GM23338 (cell line): ENCODE results near the gene LRRN1. TPM values are rescaled to one million over a fixed set of nuclear protein-coding genes. Genes with fewer than 3 reads are reported as not detected.

Source experiments
- ATAC-seq: fragments of 200-7000 bp; cut with Tn5 transposase; 3 replicates; pipeline ENCODE4 v1.9.1; 2020
- DNase-seq: peaks from one replicate; pipeline ENCODE4 v3.0.0-alpha.2; 2015; ENCODE audit warnings: low spot score
- H2AFZ ChIP-seq: fragments of 200-600 bp; sonication (generic); 2 replicates; pipeline ENCODE4 v1.8.0; 2016; ENCODE audit warnings: antibody characterized with exemption, mild to moderate bottlenecking, moderate library complexity
- H3F3A ChIP-seq: fragments of 200-600 bp; sonication (generic); replicated peaks from 2 replicates; pipeline ENCODE4 v1.8.0; 2017; ENCODE audit warnings: antibody characterized with exemption, mixed run types, low read depth
- H3K27ac ChIP-seq: fragments of 200-600 bp; sonication (generic); 2 replicates; pipeline ENCODE4 v1.6.1; 2016; ENCODE audit warnings: low read depth
- H3K27me3 ChIP-seq: fragments of 200-600 bp; sonication (generic); 2 replicates; pipeline ENCODE4 v1.8.0; 2016; ENCODE audit warnings: mild to moderate bottlenecking, mixed run types, moderate library complexity; ENCODE audit not compliant: insufficient read depth
- H3K36me3 ChIP-seq: fragments of 200-600 bp; sonication (generic); 2 replicates; pipeline ENCODE4 v1.8.0; 2016; ENCODE audit warnings: mild to moderate bottlenecking; ENCODE audit not compliant: insufficient read depth
- H3K4me1 ChIP-seq: fragments of 200-600 bp; sonication (generic); 2 replicates; pipeline ENCODE4 v1.8.0; 2016; ENCODE audit warnings: mild to moderate bottlenecking, moderate library complexity; ENCODE audit not compliant: insufficient read depth
- H3K4me2 ChIP-seq: fragments of 200-600 bp; sonication (generic); 2 replicates; pipeline ENCODE4 v1.7.1; 2017; ENCODE audit warnings: mixed run types
- H3K4me3 ChIP-seq: fragments of 200-600 bp; sonication (generic); 2 replicates; pipeline ENCODE4 v1.6.1; 2016; ENCODE audit warnings: mixed run types
- H3K79me2 ChIP-seq: fragments of 200-600 bp; sonication (generic); replicated peaks from 2 replicates; pipeline ENCODE4 v1.8.0; 2017; ENCODE audit warnings: mild to moderate bottlenecking; ENCODE audit not compliant: insufficient read depth
- H3K9me2 ChIP-seq: fragments of 200-600 bp; sonication (generic); 2 replicates; pipeline ENCODE4 v1.8.0; 2017; ENCODE audit not compliant: insufficient read depth
- H4K20me1 ChIP-seq: fragments of 200-600 bp; sonication (generic); replicated peaks from 2 replicates; pipeline ENCODE4 v1.8.0; 2017; ENCODE audit warnings: mild to moderate bottlenecking; ENCODE audit not compliant: insufficient read depth
- H3K27ac Mint-ChIP-seq: 2 replicates; pipeline ENCODE4 v1.8.0; 2020; ENCODE audit warnings: inconsistent platforms, mild to moderate bottlenecking, moderate library complexity, mixed read lengths
- H3K27me3 Mint-ChIP-seq: 3 replicates; pipeline ENCODE4 v1.8.0; 2022; ENCODE audit warnings: low read depth, mild to moderate bottlenecking, moderate library complexity, mixed read lengths, inconsistent platforms; ENCODE audit not compliant: insufficient read depth, poor library complexity
- H3K36me3 Mint-ChIP-seq: 3 replicates; pipeline ENCODE4 v1.8.0; 2021; ENCODE audit warnings: low read depth, mild to moderate bottlenecking, inconsistent platforms, moderate library complexity, mixed read lengths
- H3K4me1 Mint-ChIP-seq: 3 replicates; pipeline ENCODE4 v1.8.0; 2020; ENCODE audit warnings: mild to moderate bottlenecking, inconsistent platforms, mixed read lengths
- H3K4me3 Mint-ChIP-seq: 3 replicates; pipeline ENCODE4 v1.8.0; 2021; ENCODE audit warnings: moderate library complexity, mild to moderate bottlenecking, inconsistent platforms, mixed read lengths
- H3K9me3 Mint-ChIP-seq: 3 replicates; pipeline ENCODE4 v1.8.0; 2020; ENCODE audit warnings: moderate library complexity, mild to moderate bottlenecking, inconsistent platforms, mixed read lengths
- CREB1 ChIP-seq: fragments of 250-450 bp; sonication (Bioruptor Pico); IDR thresholded peaks from 2 replicates; pipeline ENCODE4 v1.5.0; 2020; ENCODE audit warnings: low read depth, mild to moderate bottlenecking, moderate library complexity
- EZH2 ChIP-seq: fragments of 200-600 bp; sonication (generic); IDR thresholded peaks from one replicate; pipeline ENCODE4 v1.8.0; 2017; ENCODE audit warnings: antibody characterized with exemption, mild to moderate bottlenecking, low read depth; ENCODE audit not compliant: unreplicated experiment
- EZH2phosphoT487 ChIP-seq: fragments of 200-600 bp; sonication (generic); IDR thresholded peaks from one replicate; pipeline ENCODE4 v1.8.1; 2018; ENCODE audit warnings: antibody characterized with exemption; ENCODE audit not compliant: unreplicated experiment
- JUNB ChIP-seq: IDR thresholded peaks from one replicate; pipeline ENCODE4 v1.6.1; 2016; ENCODE audit warnings: antibody characterized with exemption; ENCODE audit not compliant: unreplicated experiment
- NANOG ChIP-seq: IDR thresholded peaks from 2 replicates; pipeline ENCODE4 v1.6.1; 2016; ENCODE audit warnings: antibody characterized with exemption, borderline replicate concordance
- POLR2AphosphoS5 ChIP-seq: IDR thresholded peaks from 2 replicates; pipeline ENCODE4 v1.6.1; 2016; ENCODE audit warnings: antibody characterized with exemption, low read depth
- STAT1 ChIP-seq: IDR thresholded peaks from one replicate; pipeline ENCODE4 v1.6.1; 2016; ENCODE audit warnings: antibody characterized with exemption; ENCODE audit not compliant: unreplicated experiment
- ZNF114 ChIP-seq: fragments of 250-450 bp; sonication (Bioruptor Pico); IDR thresholded peaks from 2 replicates; pipeline ENCODE4 v1.5.0; 2020; ENCODE audit warnings: mild to moderate bottlenecking, moderate library complexity
- ZNF331 ChIP-seq: fragments of 250-450 bp; sonication (Bioruptor Pico); IDR thresholded peaks from 2 replicates; pipeline ENCODE4 v1.5.0; 2020; ENCODE audit warnings: low read depth, mild to moderate bottlenecking, moderate library complexity
- polyA plus RNA-seq: library from polyadenylated mRNA; unstranded; fragments of >200 nt; fragmentation: Nextera tagmentation; extraction: Ambion mirVana; gene quantifications from 2 replicates; pipeline ENCODE4 v1.2.1, GENCODE V29; 2016
- total RNA-seq: library from RNA; depleted of rRNA; stranded (reverse); fragments of >200 nt; shearing (Covaris generic); gene quantifications from 2 replicates; pipeline ENCODE4 v1.2.3, GENCODE V29; 2014
- TF ChIP-seq, protein P1 (sequence below), 2 experiments: fragments of 200-600 bp in 1 of 2; sonication (generic) in 1 of 2; conservative IDR thresholded peaks; 2 replicates each; pipeline versions ENCODE4 v1.5.1 to v1.6.1; 2016 to 2017; ENCODE audit warnings: antibody characterized with exemption in 2 of 2, low read depth in 2 of 2, mild to moderate bottlenecking in 2 of 2, moderate library complexity in 1 of 2
- TF ChIP-seq, protein P2 (sequence below): IDR thresholded peaks from one replicate; pipeline ENCODE4 v1.6.1; 2018; ENCODE audit warnings: antibody characterized with exemption; ENCODE audit not compliant: unreplicated experiment
- TF ChIP-seq, protein P3 (sequence below): fragments of 250-450 bp; sonication (Bioruptor Pico); IDR thresholded peaks from 2 replicates; pipeline ENCODE4 v1.5.0; 2020; ENCODE audit warnings: mild to moderate bottlenecking, moderate library complexity
- TF ChIP-seq, protein P4 (sequence below): IDR thresholded peaks from 2 replicates; pipeline ENCODE4 v1.6.1; 2016; ENCODE audit warnings: antibody characterized with exemption

The LRRN1 gene
- total and polyA plus RNA-seq, 2 experiments from 2014 or later, result 85.7 to 172 TPM

DNA sequence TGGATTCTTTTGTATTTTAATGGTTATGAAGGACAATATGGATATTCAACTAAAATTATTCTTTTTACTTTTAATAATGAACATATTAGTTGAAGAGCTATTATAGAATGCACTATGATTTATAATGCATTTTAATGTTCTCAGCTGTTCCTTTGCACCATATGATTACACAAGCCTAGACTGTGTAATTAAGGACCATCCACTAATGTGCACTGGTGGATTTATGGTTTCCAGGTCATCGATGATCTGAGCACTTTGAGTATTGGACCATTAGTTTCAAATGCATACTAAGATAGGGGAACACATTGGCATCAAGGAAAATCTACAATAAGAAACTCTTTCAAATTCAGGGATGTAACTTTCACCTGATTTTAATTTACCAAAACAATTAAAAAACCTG is 16.8 kb downstream of the LRRN1 start:
- no peak overlapping the region for H3K27ac Mint-ChIP-seq
- peaks cover 30% of the 10 kb centered on the region for H3K4me1 Mint-ChIP-seq
- no peaks in the 10 kb centered on the region for H3K27me3 Mint-ChIP-seq
- H3K9me3 Mint-ChIP-seq, result no peaks in the 10 kb centered on the region
- Histone ChIP-seq H3K4me2 (no peak overlapping the region), H3K27me3 (no peaks in the 10 kb centered on the region), H3K4me1 (peaks cover 15% of the 10 kb centered on the region; the same call in 1 of the 2 replicates), H3K4me3 (no peak overlapping the region), H4K20me1 (peaks cover 65% of the 10 kb centered on the region), H3F3A (no peaks in the 10 kb centered on the region), H3K36me3 (peaks cover 34% of the 10 kb centered on the region), H3K27ac (no peak overlapping the region), H2AFZ (no peak overlapping the region), H3K79me2 (peaks cover 100% of the 10 kb centered on the region), H3K9me2 (no peaks in the 10 kb centered on the region)
- no peak for TF ChIP-seq EZH2phosphoT487
- TF ChIP-seq, protein P1, sequence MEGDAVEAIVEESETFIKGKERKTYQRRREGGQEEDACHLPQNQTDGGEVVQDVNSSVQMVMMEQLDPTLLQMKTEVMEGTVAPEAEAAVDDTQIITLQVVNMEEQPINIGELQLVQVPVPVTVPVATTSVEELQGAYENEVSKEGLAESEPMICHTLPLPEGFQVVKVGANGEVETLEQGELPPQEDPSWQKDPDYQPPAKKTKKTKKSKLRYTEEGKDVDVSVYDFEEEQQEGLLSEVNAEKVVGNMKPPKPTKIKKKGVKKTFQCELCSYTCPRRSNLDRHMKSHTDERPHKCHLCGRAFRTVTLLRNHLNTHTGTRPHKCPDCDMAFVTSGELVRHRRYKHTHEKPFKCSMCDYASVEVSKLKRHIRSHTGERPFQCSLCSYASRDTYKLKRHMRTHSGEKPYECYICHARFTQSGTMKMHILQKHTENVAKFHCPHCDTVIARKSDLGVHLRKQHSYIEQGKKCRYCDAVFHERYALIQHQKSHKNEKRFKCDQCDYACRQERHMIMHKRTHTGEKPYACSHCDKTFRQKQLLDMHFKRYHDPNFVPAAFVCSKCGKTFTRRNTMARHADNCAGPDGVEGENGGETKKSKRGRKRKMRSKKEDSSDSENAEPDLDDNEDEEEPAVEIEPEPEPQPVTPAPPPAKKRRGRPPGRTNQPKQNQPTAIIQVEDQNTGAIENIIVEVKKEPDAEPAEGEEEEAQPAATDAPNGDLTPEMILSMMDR (conservative IDR thresholded peaks at IDR 0.05; ENCODE audit: low read depth in 2 of 2), result no peak
- TF ChIP-seq POLR2AphosphoS5, result no peak
- TF ChIP-seq EZH2, result no peak
- TF ChIP-seq NANOG, result no peak
- no peak for TF ChIP-seq CREB1 (CRISPR knock-in tag)
- no peak for TF ChIP-seq STAT1
- TF ChIP-seq, protein P2, sequence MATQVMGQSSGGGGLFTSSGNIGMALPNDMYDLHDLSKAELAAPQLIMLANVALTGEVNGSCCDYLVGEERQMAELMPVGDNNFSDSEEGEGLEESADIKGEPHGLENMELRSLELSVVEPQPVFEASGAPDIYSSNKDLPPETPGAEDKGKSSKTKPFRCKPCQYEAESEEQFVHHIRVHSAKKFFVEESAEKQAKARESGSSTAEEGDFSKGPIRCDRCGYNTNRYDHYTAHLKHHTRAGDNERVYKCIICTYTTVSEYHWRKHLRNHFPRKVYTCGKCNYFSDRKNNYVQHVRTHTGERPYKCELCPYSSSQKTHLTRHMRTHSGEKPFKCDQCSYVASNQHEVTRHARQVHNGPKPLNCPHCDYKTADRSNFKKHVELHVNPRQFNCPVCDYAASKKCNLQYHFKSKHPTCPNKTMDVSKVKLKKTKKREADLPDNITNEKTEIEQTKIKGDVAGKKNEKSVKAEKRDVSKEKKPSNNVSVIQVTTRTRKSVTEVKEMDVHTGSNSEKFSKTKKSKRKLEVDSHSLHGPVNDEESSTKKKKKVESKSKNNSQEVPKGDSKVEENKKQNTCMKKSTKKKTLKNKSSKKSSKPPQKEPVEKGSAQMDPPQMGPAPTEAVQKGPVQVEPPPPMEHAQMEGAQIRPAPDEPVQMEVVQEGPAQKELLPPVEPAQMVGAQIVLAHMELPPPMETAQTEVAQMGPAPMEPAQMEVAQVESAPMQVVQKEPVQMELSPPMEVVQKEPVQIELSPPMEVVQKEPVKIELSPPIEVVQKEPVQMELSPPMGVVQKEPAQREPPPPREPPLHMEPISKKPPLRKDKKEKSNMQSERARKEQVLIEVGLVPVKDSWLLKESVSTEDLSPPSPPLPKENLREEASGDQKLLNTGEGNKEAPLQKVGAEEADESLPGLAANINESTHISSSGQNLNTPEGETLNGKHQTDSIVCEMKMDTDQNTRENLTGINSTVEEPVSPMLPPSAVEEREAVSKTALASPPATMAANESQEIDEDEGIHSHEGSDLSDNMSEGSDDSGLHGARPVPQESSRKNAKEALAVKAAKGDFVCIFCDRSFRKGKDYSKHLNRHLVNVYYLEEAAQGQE, result no peak
- TF ChIP-seq, protein P3, sequence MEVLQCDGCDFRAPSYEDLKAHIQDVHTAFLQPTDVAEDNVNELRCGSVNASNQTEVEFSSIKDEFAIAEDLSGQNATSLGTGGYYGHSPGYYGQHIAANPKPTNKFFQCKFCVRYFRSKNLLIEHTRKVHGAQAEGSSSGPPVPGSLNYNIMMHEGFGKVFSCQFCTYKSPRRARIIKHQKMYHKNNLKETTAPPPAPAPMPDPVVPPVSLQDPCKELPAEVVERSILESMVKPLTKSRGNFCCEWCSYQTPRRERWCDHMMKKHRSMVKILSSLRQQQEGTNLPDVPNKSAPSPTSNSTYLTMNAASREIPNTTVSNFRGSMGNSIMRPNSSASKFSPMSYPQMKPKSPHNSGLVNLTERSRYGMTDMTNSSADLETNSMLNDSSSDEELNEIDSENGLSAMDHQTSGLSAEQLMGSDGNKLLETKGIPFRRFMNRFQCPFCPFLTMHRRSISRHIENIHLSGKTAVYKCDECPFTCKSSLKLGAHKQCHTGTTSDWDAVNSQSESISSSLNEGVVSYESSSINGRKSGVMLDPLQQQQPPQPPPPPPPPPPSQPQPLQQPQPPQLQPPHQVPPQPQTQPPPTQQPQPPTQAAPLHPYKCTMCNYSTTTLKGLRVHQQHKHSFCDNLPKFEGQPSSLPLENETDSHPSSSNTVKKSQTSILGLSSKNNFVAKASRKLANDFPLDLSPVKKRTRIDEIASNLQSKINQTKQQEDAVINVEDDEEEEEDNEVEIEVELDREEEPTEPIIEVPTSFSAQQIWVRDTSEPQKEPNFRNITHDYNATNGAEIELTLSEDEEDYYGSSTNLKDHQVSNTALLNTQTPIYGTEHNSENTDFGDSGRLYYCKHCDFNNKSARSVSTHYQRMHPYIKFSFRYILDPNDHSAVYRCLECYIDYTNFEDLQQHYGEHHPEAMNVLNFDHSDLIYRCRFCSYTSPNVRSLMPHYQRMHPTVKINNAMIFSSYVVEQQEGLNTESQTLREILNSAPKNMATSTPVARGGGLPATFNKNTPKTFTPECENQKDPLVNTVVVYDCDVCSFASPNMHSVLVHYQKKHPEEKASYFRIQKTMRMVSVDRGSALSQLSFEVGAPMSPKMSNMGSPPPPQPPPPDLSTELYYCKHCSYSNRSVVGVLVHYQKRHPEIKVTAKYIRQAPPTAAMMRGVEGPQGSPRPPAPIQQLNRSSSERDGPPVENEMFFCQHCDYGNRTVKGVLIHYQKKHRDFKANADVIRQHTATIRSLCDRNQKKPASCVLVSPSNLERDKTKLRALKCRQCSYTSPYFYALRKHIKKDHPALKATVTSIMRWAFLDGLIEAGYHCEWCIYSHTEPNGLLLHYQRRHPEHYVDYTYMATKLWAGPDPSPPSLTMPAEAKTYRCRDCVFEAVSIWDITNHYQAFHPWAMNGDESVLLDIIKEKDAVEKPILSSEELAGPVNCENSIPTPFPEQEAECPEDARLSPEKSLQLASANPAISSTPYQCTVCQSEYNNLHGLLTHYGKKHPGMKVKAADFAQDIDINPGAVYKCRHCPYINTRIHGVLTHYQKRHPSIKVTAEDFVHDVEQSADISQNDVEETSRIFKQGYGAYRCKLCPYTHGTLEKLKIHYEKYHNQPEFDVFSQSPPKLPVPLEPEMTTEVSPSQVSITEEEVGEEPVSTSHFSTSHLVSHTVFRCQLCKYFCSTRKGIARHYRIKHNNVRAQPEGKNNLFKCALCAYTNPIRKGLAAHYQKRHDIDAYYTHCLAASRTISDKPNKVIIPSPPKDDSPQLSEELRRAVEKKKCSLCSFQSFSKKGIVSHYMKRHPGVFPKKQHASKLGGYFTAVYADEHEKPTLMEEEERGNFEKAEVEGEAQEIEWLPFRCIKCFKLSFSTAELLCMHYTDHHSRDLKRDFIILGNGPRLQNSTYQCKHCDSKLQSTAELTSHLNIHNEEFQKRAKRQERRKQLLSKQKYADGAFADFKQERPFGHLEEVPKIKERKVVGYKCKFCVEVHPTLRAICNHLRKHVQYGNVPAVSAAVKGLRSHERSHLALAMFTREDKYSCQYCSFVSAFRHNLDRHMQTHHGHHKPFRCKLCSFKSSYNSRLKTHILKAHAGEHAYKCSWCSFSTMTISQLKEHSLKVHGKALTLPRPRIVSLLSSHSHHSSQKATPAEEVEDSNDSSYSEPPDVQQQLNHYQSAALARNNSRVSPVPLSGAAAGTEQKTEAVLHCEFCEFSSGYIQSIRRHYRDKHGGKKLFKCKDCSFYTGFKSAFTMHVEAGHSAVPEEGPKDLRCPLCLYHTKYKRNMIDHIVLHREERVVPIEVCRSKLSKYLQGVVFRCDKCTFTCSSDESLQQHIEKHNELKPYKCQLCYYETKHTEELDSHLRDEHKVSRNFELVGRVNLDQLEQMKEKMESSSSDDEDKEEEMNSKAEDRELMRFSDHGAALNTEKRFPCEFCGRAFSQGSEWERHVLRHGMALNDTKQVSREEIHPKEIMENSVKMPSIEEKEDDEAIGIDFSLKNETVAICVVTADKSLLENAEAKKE (CRISPR knock-in tag), result no peak
- TF ChIP-seq, protein P4, sequence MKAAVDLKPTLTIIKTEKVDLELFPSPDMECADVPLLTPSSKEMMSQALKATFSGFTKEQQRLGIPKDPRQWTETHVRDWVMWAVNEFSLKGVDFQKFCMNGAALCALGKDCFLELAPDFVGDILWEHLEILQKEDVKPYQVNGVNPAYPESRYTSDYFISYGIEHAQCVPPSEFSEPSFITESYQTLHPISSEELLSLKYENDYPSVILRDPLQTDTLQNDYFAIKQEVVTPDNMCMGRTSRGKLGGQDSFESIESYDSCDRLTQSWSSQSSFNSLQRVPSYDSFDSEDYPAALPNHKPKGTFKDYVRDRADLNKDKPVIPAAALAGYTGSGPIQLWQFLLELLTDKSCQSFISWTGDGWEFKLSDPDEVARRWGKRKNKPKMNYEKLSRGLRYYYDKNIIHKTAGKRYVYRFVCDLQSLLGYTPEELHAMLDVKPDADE, result no peak
- no peak for TF ChIP-seq ZNF331 (CRISPR knock-in tag)
- TF ChIP-seq ZNF114 (CRISPR knock-in tag), result no peak
- TF ChIP-seq JUNB, result no peak
- no peak for ATAC-seq
- no peak overlapping the region for H3K4me3 Mint-ChIP-seq
- DNase-seq, result no peak
- H3K36me3 Mint-ChIP-seq, result peaks cover 53% of the 10 kb centered on the region
